Measurements from ENCODE around the gene ANKRD17.
A peak's percentile ranks its signal among the peaks of the same experiment; 100 is the strongest.
"Not testable (repeated sequence)": the region's sequence is repeated elsewhere in the genome, so short reads cannot be mapped to it uniquely, and the experiment has no call there.

ANKRD17 gene

GRCh38 chr4:73259571-73260090 is 1.0 kb upstream of the ANKRD17 start:
- Histone ChIP-seq H3K4me3 (ENCODE audit: low read depth in 1 of 2, low read length in 2 of 2) (peak overlapping the region; percentile 77 to 92), H3K9me3 (ENCODE audit: control insufficient read depth in 1 of 2, low read length in 2 of 2) (no peaks in the 10 kb centered on the region)

GRCh38 chr4:73258436-73258685 is 237 bp downstream of the ANKRD17 start:
- Histone ChIP-seq H3K27ac (ENCODE audit: low read length) (peak overlapping the region; percentile 96), H3K4me1 (ENCODE audit: control insufficient read depth in 1 of 2, insufficient read depth in 2 of 2, low read length in 2 of 2) (peaks cover 29 to 55% of the 10 kb centered on the region in 2 donors), H3K9me3 (ENCODE audit: control insufficient read depth in 1 of 2, low read length in 2 of 2) (no peaks in the 10 kb centered on the region)

More at GRCh38 chr4:73259571-73260090, 1.0 kb upstream of the ANKRD17 start:
- Histone ChIP-seq H3K36me3 (ENCODE audit: control insufficient read depth in 1 of 2, insufficient read depth in 2 of 2, low read length in 2 of 2) (peaks cover 0 to 14% of the 10 kb centered on the region in 2 donors), H3K27me3 (ENCODE audit: low read depth, low read length) (no peaks in the 10 kb centered on the region), H3K4me1 (ENCODE audit: control insufficient read depth in 1 of 2, insufficient read depth in 2 of 2, low read length in 2 of 2) (peaks cover 29 to 42% of the 10 kb centered on the region in 2 donors), H3K27ac (ENCODE audit: low read length) (peak overlapping the region; percentile 99)

GRCh38 chr4:73257651-73258435 is 755 bp downstream of the ANKRD17 start:
- Histone ChIP-seq H3K27me3 (ENCODE audit: low read depth, low read length) (no peaks in the 10 kb centered on the region), H3K4me3 (ENCODE audit: low read depth in 1 of 2, low read length in 2 of 2) (peak overlapping the region; percentile 77 to 94), H3K4me1 (ENCODE audit: control insufficient read depth in 1 of 2, insufficient read depth in 2 of 2, low read length in 2 of 2) (peaks cover 29 to 60% of the 10 kb centered on the region in 2 donors), H3K9me3 (ENCODE audit: control insufficient read depth in 1 of 2, low read length in 2 of 2) (no peaks in the 10 kb centered on the region), H3K36me3 (ENCODE audit: control insufficient read depth in 1 of 2, insufficient read depth in 2 of 2, low read length in 2 of 2) (peaks cover 2 to 14% of the 10 kb centered on the region in 2 donors), H3K27ac (ENCODE audit: low read length) (peak overlapping the region; percentile 96)

More at GRCh38 chr4:73258436-73258685, 237 bp downstream of the ANKRD17 start:
- H3K36me3 ChIP-seq (ENCODE audit: control insufficient read depth in 1 of 2, insufficient read depth in 2 of 2, low read length in 2 of 2), result peaks cover 0 to 14% of the 10 kb centered on the region in 2 donors
- H3K27me3 ChIP-seq (ENCODE audit: low read depth, low read length), result no peaks in the 10 kb centered on the region
- peak overlapping the region; percentile 77 to 94 for H3K4me3 ChIP-seq (ENCODE audit: low read depth in 1 of 2, low read length in 2 of 2)

- H3K27ac ChIP-seq (ENCODE audit: low read length), result peak overlapping the region; percentile 96
- peaks cover 4 to 14% of the 10 kb centered on the region in 2 donors for H3K36me3 ChIP-seq (ENCODE audit: control insufficient read depth in 1 of 2, insufficient read depth in 2 of 2, low read length in 2 of 2)
- H3K4me1 ChIP-seq (ENCODE audit: control insufficient read depth in 1 of 2, insufficient read depth in 2 of 2, low read length in 2 of 2), result peaks cover 29 to 66% of the 10 kb centered on the region in 2 donors
- H3K9me3 ChIP-seq (ENCODE audit: control insufficient read depth in 1 of 2, low read length in 2 of 2), result no peaks in the 10 kb centered on the region
- peak overlapping the region; percentile 77 to 94 for H3K4me3 ChIP-seq (ENCODE audit: low read depth in 1 of 2, low read length in 2 of 2)
- H3K27me3 ChIP-seq (ENCODE audit: low read depth, low read length), result no peaks in the 10 kb centered on the region
These were observed 1.4 kb downstream of the ANKRD17 start for GRCh38 chr4:73257234-73257633.

- Histone ChIP-seq H3K27ac (ENCODE audit: low read length) (peak overlapping the region; percentile 48), H3K4me1 (ENCODE audit: control insufficient read depth in 1 of 2, insufficient read depth in 2 of 2, low read length in 2 of 2) (peaks cover 28 to 62% of the 10 kb centered on the region in 2 donors), H3K36me3 (ENCODE audit: control insufficient read depth in 1 of 2, insufficient read depth in 2 of 2, low read length in 2 of 2) (peaks cover 4 to 14% of the 10 kb centered on the region in 2 donors), H3K4me3 (ENCODE audit: low read depth in 1 of 2, low read length in 2 of 2) (peak overlapping the region; percentile 77 to 94)
- not testable (repeated sequence) for H3K9me3 ChIP-seq (ENCODE audit: control insufficient read depth in 1 of 2, low read length in 2 of 2); H3K27me3 ChIP-seq (ENCODE audit: low read depth, low read length)
These were observed 2.8 kb downstream of the ANKRD17 start for GRCh38 chr4:73255847-73256246.

GRCh38 chr4:73252001-73252400 is 6.6 kb downstream of the ANKRD17 start:
- Histone ChIP-seq H3K36me3 (ENCODE audit: control insufficient read depth in 1 of 2, insufficient read depth in 2 of 2, low read length in 2 of 2) (peaks cover 0 to 4% of the 10 kb centered on the region in 2 donors), H3K4me1 (ENCODE audit: control insufficient read depth in 1 of 2, insufficient read depth in 2 of 2, low read length in 2 of 2) (peaks cover 17 to 53% of the 10 kb centered on the region in 2 donors), H3K9me3 (ENCODE audit: control insufficient read depth in 1 of 2, low read length in 2 of 2) (no peaks in the 10 kb centered on the region), H3K4me3 (ENCODE audit: low read depth in 1 of 2, low read length in 2 of 2) (no peak overlapping the region), H3K27me3 (ENCODE audit: low read depth, low read length) (no peaks in the 10 kb centered on the region), H3K27ac (ENCODE audit: low read length) (no peak overlapping the region)

GRCh38 chr4:73251384-73251783 is 7.2 kb downstream of the ANKRD17 start:
- Histone ChIP-seq H3K36me3 (ENCODE audit: control insufficient read depth in 1 of 2, insufficient read depth in 2 of 2, low read length in 2 of 2) (peaks cover 0 to 4% of the 10 kb centered on the region in 2 donors), H3K9me3 (ENCODE audit: control insufficient read depth in 1 of 2, low read length in 2 of 2) (no peaks in the 10 kb centered on the region), H3K27ac (ENCODE audit: low read length) (no peak overlapping the region), H3K4me1 (ENCODE audit: control insufficient read depth in 1 of 2, insufficient read depth in 2 of 2, low read length in 2 of 2) (peaks cover 11 to 46% of the 10 kb centered on the region in 2 donors), H3K4me3 (ENCODE audit: low read depth in 1 of 2, low read length in 2 of 2) (no peak overlapping the region), H3K27me3 (ENCODE audit: low read depth, low read length) (no peaks in the 10 kb centered on the region)

- H3K4me3 ChIP-seq (ENCODE audit: low read depth in 1 of 2, low read length in 2 of 2), result no peak overlapping the region
- H3K4me1 ChIP-seq (ENCODE audit: control insufficient read depth in 1 of 2, insufficient read depth in 2 of 2, low read length in 2 of 2), result peaks cover 6 to 42% of the 10 kb centered on the region in 2 donors
- H3K36me3 ChIP-seq (ENCODE audit: control insufficient read depth in 1 of 2, insufficient read depth in 2 of 2, low read length in 2 of 2), result peaks cover 0 to 4% of the 10 kb centered on the region in 2 donors
- no peak overlapping the region for H3K27ac ChIP-seq (ENCODE audit: low read length)
- no peaks in the 10 kb centered on the region for H3K27me3 ChIP-seq (ENCODE audit: low read depth, low read length)
- no peaks in the 10 kb centered on the region for H3K9me3 ChIP-seq (ENCODE audit: control insufficient read depth in 1 of 2, low read length in 2 of 2)
These were observed 8.0 kb downstream of the ANKRD17 start for GRCh38 chr4:73250642-73251041.

GRCh38 chr4:73248821-73249220 is 9.8 kb downstream of the ANKRD17 start:
- Histone ChIP-seq H3K4me3 (ENCODE audit: low read depth in 1 of 2, low read length in 2 of 2) (no peak overlapping the region), H3K9me3 (ENCODE audit: control insufficient read depth in 1 of 2, low read length in 2 of 2) (no peaks in the 10 kb centered on the region), H3K4me1 (ENCODE audit: control insufficient read depth in 1 of 2, insufficient read depth in 2 of 2, low read length in 2 of 2) (peaks cover 0 to 25% of the 10 kb centered on the region in 2 donors), H3K27me3 (ENCODE audit: low read depth, low read length) (no peaks in the 10 kb centered on the region), H3K27ac (ENCODE audit: low read length) (no peak overlapping the region), H3K36me3 (ENCODE audit: control insufficient read depth in 1 of 2, insufficient read depth in 2 of 2, low read length in 2 of 2) (peaks cover 0 to 4% of the 10 kb centered on the region in 2 donors)

GRCh38 chr4:73248416-73248815 is 10.2 kb downstream of the ANKRD17 start:
- Histone ChIP-seq H3K4me1 (ENCODE audit: control insufficient read depth in 1 of 2, insufficient read depth in 2 of 2, low read length in 2 of 2) (peaks cover 0 to 21% of the 10 kb centered on the region in 2 donors), H3K27me3 (ENCODE audit: low read depth, low read length) (no peaks in the 10 kb centered on the region), H3K4me3 (ENCODE audit: low read depth in 1 of 2, low read length in 2 of 2) (no peak overlapping the region), H3K36me3 (ENCODE audit: control insufficient read depth in 1 of 2, insufficient read depth in 2 of 2, low read length in 2 of 2) (peaks cover 0 to 4% of the 10 kb centered on the region in 2 donors), H3K27ac (ENCODE audit: low read length) (no peak overlapping the region), H3K9me3 (ENCODE audit: control insufficient read depth in 1 of 2, low read length in 2 of 2) (no peaks in the 10 kb centered on the region)

GRCh38 chr4:73247100-73247499 is 11.5 kb downstream of the ANKRD17 start:
- Histone ChIP-seq H3K4me1 (ENCODE audit: control insufficient read depth in 1 of 2, insufficient read depth in 2 of 2, low read length in 2 of 2) (peaks cover 0 to 8% of the 10 kb centered on the region in 2 donors), H3K27me3 (ENCODE audit: low read depth, low read length) (no peaks in the 10 kb centered on the region)

More at GRCh38 chr4:73247100-73247499, 11.5 kb downstream of the ANKRD17 start:
- no peaks in the 10 kb centered on the region for H3K36me3 ChIP-seq (ENCODE audit: control insufficient read depth in 1 of 2, insufficient read depth in 2 of 2, low read length in 2 of 2)
- no peak overlapping the region for H3K27ac ChIP-seq (ENCODE audit: low read length)
- no peaks in the 10 kb centered on the region for H3K9me3 ChIP-seq (ENCODE audit: control insufficient read depth in 1 of 2, low read length in 2 of 2)
- H3K4me3 ChIP-seq (ENCODE audit: low read depth in 1 of 2, low read length in 2 of 2), result no peak overlapping the region

Data from muscle layer of duodenum (tissue), 2 donors.